Stimulated activated CD4-positive, alpha-beta T cell treated with anti-CD3 and anti-CD28 coated beads, Interleukin-12 subunit alpha, Interleukin-12 subunit beta, amount 100 ng/mL, for 48 hours (primary cell): Measurements from ENCODE around the gene ETNK2.

ENCODE experiments used
- DNase-seq, 3 donors: peaks; one replicate each; pipeline ENCODE4 v3.0.0-alpha.2; 2020; ENCODE audit warnings: low read depth in 2 of 3, low spot score in 1 of 3

Gene ETNK2

GRCh38 chr1:204149107-204149506 lies 2.7 kb downstream of the ETNK2 start:
- DNase-seq: no peak

- no peak for DNase-seq
Observed at GRCh38 chr1:204147406-204148383, 4.1 kb downstream of the ETNK2 start.

- no peak for DNase-seq
Observed at GRCh38 chr1:204146965-204147364, 4.9 kb downstream of the ETNK2 start.

- no peak for DNase-seq
Observed at GRCh38 chr1:204146309-204146708, 5.5 kb downstream of the ETNK2 start.

- no peak for DNase-seq
Observed at GRCh38 chr1:204145033-204145504, 6.8 kb downstream of the ETNK2 start.

- DNase-seq: no peak
Observed at GRCh38 chr1:204143276-204144041, 8.4 kb downstream of the ETNK2 start.

- DNase-seq: no peak
Observed at GRCh38 chr1:204142032-204142974, 9.5 kb downstream of the ETNK2 start.

- DNase-seq: no peak
Observed at GRCh38 chr1:204141131-204141530, 10.7 kb downstream of the ETNK2 start.

- DNase-seq: no peak
Observed at GRCh38 chr1:204139952-204140351, 11.9 kb downstream of the ETNK2 start.

- no peak for DNase-seq
Observed at GRCh38 chr1:204139088-204139487, 12.8 kb downstream of the ETNK2 start.

- no peak for DNase-seq
Observed at GRCh38 chr1:204136814-204137213, 15.0 kb downstream of the ETNK2 start.

GRCh38 chr1:204134103-204134502 lies 17.7 kb downstream of the ETNK2 start:
- DNase-seq: no peak

GRCh38 chr1:204132718-204133117 lies 19.1 kb downstream of the ETNK2 start:
- DNase-seq: no peak

- DNase-seq: no peak
Observed at GRCh38 chr1:204131978-204132377, 19.9 kb downstream of the ETNK2 start.

- DNase-seq: no peak
Observed at GRCh38 chr1:204130981-204131892, 20.6 kb downstream of the ETNK2 start.

- no peak for DNase-seq
Observed at GRCh38 chr1:204130178-204130577, 21.7 kb downstream of the ETNK2 start.

- DNase-seq: peak; percentile 21 to 62 (median 53)
Observed at GRCh38 chr1:204128964-204129896, 22.6 kb downstream of the ETNK2 start.

- no peak for DNase-seq
Observed at GRCh38 chr1:204128464-204128963, 23.3 kb downstream of the ETNK2 start.
